HL-60 (cell line): ENCODE data around the gene GOLT1B.

ENCODE experiments used
- POLR2AphosphoS5 ChIP-seq: IDR thresholded peaks from 2 replicates; pipeline ENCODE4 v1.6.1; 2012; ENCODE audit warnings: low read depth
- TF ChIP-seq, protein P1 (sequence below): IDR thresholded peaks from one replicate; pipeline ENCODE4 v1.5.1; 2011; ENCODE audit warnings: low read length, control low read depth, inconsistent platforms; ENCODE audit not compliant: insufficient read depth

DNA sequence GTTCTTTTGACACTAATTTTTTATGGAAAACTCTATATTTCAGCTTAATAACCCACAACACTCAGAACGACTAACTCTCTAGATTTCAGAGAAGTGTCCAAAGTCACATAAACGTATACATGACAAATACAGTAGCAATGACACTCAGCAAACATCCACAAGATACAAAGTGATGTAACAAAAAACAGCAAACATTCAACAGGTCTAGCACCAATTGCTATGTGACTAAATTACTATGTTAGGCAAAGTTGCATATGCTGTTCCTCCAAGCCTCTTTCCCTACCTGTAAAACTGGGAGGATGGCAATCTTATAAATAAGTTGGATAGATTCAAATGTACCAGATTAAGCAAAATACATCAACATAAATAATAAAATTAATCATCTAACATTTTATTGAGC lies 1.8 kb upstream of the GOLT1B start:
- TF ChIP-seq, protein P1, sequence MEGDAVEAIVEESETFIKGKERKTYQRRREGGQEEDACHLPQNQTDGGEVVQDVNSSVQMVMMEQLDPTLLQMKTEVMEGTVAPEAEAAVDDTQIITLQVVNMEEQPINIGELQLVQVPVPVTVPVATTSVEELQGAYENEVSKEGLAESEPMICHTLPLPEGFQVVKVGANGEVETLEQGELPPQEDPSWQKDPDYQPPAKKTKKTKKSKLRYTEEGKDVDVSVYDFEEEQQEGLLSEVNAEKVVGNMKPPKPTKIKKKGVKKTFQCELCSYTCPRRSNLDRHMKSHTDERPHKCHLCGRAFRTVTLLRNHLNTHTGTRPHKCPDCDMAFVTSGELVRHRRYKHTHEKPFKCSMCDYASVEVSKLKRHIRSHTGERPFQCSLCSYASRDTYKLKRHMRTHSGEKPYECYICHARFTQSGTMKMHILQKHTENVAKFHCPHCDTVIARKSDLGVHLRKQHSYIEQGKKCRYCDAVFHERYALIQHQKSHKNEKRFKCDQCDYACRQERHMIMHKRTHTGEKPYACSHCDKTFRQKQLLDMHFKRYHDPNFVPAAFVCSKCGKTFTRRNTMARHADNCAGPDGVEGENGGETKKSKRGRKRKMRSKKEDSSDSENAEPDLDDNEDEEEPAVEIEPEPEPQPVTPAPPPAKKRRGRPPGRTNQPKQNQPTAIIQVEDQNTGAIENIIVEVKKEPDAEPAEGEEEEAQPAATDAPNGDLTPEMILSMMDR = no peak
- no peak for TF ChIP-seq POLR2AphosphoS5
